Testis (tissue), 3 donors: ENCODE results near the gene AP5S1. TPM values are rescaled to one million over a fixed set of nuclear protein-coding genes. Genes with fewer than 3 reads are reported as not detected.

ENCODE experiments used
- DNase-seq: peaks from one replicate; pipeline ENCODE4 v3.0.0-alpha.2; 2019
- H3K27ac ChIP-seq, 2 donors: fragments of 200-600 bp; sonication (generic); one replicate each; pipeline ENCODE4 v1.5.1; 2019
- H3K27me3 ChIP-seq: fragments of 200-600 bp; sonication (generic); one replicate; pipeline ENCODE4 v1.5.1; 2019
- H3K36me3 ChIP-seq: fragments of 200-600 bp; sonication (generic); one replicate; pipeline ENCODE4 v1.5.1; 2017; ENCODE audit warnings: low read depth; ENCODE audit errors: missing control alignments
- H3K4me1 ChIP-seq: fragments of 200-600 bp; sonication (generic); one replicate; pipeline ENCODE4 v1.5.1; 2019
- H3K4me3 ChIP-seq, 2 donors: fragments of 200-600 bp; sonication (generic); one replicate each; pipeline ENCODE4 v1.5.1; 2017 to 2019
- H3K9me3 ChIP-seq: fragments of 200-600 bp; sonication (generic); one replicate; pipeline ENCODE4 v1.5.1; 2017
- CTCF ChIP-seq, 3 experiments: fragments of 450-650 bp in 2 of 3; fragments of 200-600 bp in 1 of 3; sonication (generic) in 1 of 3; IDR thresholded peaks; one replicate each; pipeline ENCODE4 v1.5.1; 2016 to 2019; ENCODE audit warnings: antibody characterized with exemption in 3 of 3, mild to moderate bottlenecking in 2 of 3, moderate library complexity in 1 of 3
- POLR2A ChIP-seq: fragments of 450-650 bp; IDR thresholded peaks from one replicate; pipeline ENCODE4 v1.6.1; 2017; ENCODE audit warnings: antibody characterized with exemption, mild to moderate bottlenecking, moderate library complexity
- WGBS, 2 donors: methylation state at CpG; one replicate each; pipeline ENCODE4 v1.1.5; 2018; 5-methylcytosine and 5-hydroxymethylcytosine counted together
- intact Hi-C: fragments of 100-400 bp; cut with DNase I; formaldehyde crosslinking; loops from one replicate; pipeline ENCODE4 v1.15.1; 2023; ENCODE audit warnings: low total_unique reads
- polyA plus RNA-seq: library from polyadenylated mRNA; stranded (reverse); fragments of 350-450 nt; fragmentation: Illumina TruSeq; extraction: RNeasy Lipid Tissue Mini Kit (QIAGEN cat#74804); gene quantifications from one replicate; pipeline ENCODE4 v1.2.3, GENCODE V29; 2014; ENCODE audit warnings: low read depth, low replicate concordance; ENCODE audit not compliant: insufficient read depth
- total RNA-seq, 2 donors: library from RNA; depleted of rRNA; stranded (reverse); fragments of >200 nt; gene quantifications; one replicate each; pipeline ENCODE4 v1.2.3, GENCODE V29; 2016

The AP5S1 gene
- total and polyA plus RNA-seq, 3 donors from 2014 or later: 25.9 to 26.6 (median 26.0) TPM

DNA sequence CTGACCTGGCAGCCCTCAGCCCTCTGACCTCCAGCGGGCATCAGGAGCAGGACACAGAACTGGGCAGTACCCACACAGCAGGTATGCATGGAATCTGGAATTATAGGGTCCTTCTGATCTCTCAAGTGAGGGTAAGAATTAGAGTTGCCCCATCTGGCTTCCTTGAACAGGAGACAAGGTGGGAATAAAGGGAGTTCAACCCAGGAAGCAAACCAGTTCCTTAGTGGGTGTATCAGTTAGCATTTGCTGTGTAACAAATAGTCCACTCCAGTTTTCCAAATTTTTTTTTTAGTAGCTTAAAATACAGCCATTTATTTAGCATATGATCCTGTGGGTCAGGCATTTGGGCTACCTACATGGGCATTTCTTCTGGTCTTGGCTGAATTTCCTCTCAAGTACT, 42.0 kb downstream of the AP5S1 start:
- H3K9me3 ChIP-seq: no peaks in the 10 kb centered on the region
- H3K4me3 ChIP-seq: no peak overlapping the region
- DNase-seq: no peak
- no peak overlapping the region for H3K27ac ChIP-seq
- no peaks in the 10 kb centered on the region for H3K4me1 ChIP-seq
- intact Hi-C loops: no loop called here
- TF ChIP-seq CTCF (IDR thresholded peaks at IDR 0.05) (no peak), POLR2A (no peak)
- H3K27me3 ChIP-seq: no peaks in the 10 kb centered on the region
- 92 to 100% methylated on average over 1 of the region's 1 CpG for WGBS, 2 donors
- H3K36me3 ChIP-seq: no peaks in the 10 kb centered on the region

GRCh38 chr20:3863317-3863716, 43.0 kb downstream of the AP5S1 start:
- no peak overlapping the region for H3K4me3 ChIP-seq
- WGBS, 2 donors: 91 to 93% methylated on average over 6 to 7 of the region's 7 CpGs
- H3K4me1 ChIP-seq: no peaks in the 10 kb centered on the region
- TF ChIP-seq POLR2A (no peak), CTCF (IDR thresholded peaks at IDR 0.05) (no peak)
- H3K9me3 ChIP-seq: no peaks in the 10 kb centered on the region
- no peak overlapping the region for H3K27ac ChIP-seq
- no peaks in the 10 kb centered on the region for H3K27me3 ChIP-seq
- no peaks in the 10 kb centered on the region for H3K36me3 ChIP-seq
- intact Hi-C loops: no loop called here
- no peak for DNase-seq

DNA sequence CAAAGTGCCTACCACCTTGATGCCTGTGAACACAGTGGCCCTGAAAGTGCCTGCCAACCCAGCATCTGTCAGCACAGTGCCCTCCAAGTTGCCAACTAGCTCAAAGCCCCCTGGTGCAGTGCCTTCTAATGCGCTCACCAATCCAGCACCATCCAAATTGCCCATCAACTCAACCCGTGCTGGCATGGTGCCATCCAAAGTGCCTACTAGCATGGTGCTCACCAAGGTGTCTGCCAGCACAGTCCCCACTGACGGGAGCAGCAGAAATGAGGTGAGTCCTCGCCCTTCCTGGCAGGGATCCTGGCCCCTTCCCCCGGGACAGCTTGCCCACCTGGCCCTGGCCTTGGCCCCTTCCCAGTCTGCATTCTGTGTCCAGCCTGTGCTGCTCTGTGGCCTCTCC, 44.2 kb downstream of the AP5S1 start:
- no peak overlapping the region for H3K27ac ChIP-seq
- TF ChIP-seq CTCF (IDR thresholded peaks at IDR 0.05): no peak
- no peak for TF ChIP-seq POLR2A
- no peaks in the 10 kb centered on the region for H3K9me3 ChIP-seq
- no peak overlapping the region for H3K4me3 ChIP-seq
- DNase-seq: no peak
- no peaks in the 10 kb centered on the region for H3K4me1 ChIP-seq
- WGBS, 2 donors: 86% methylated on average over 5 of the region's 5 CpGs; no CpG with 5 or more reads in 1 of the 2 donors
- no peaks in the 10 kb centered on the region for H3K36me3 ChIP-seq
- intact Hi-C loops: no loop called here
- H3K27me3 ChIP-seq: no peaks in the 10 kb centered on the region

GRCh38 chr20:3865152-3865886, 45.0 kb downstream of the AP5S1 start:
- Histone ChIP-seq H3K27ac (no peak overlapping the region), H3K36me3 (no peaks in the 10 kb centered on the region), H3K9me3 (no peaks in the 10 kb centered on the region), H3K27me3 (no peaks in the 10 kb centered on the region), H3K4me1 (no peaks in the 10 kb centered on the region), H3K4me3 (no peak overlapping the region)
- intact Hi-C loops: no loop called here
- TF ChIP-seq POLR2A (no peak), CTCF (IDR thresholded peaks at IDR 0.05) (no peak)
- WGBS, 2 donors: 87 to 94% methylated on average over 4 to 14 of the region's 14 CpGs
- no peak for DNase-seq

GRCh38 chr20:3865887-3866407, 45.6 kb downstream of the AP5S1 start:
- 85 to 98% methylated on average over 7 to 9 of the region's 14 CpGs for WGBS, 2 donors
- intact Hi-C loops: no loop called here
- Histone ChIP-seq H3K4me3 (no peak overlapping the region), H3K36me3 (no peaks in the 10 kb centered on the region), H3K9me3 (no peaks in the 10 kb centered on the region), H3K27me3 (no peaks in the 10 kb centered on the region), H3K4me1 (no peaks in the 10 kb centered on the region), H3K27ac (no peak overlapping the region)
- no peak for DNase-seq
- no peak for TF ChIP-seq CTCF (IDR thresholded peaks at IDR 0.05)
- TF ChIP-seq POLR2A: no peak
